Activated T-cell treated with anti-CD3 and anti-CD28 coated beads, Interleukin-2, amount 50 U/mL, for 4 hours (primary cell): ENCODE measurements around the gene MRGPRE. TPM values are rescaled to one million over a fixed set of nuclear protein-coding genes. Genes with fewer than 3 reads are reported as not detected.

Experiments used
- ATAC-seq, 2 donors: fragments of 200-7000 bp; cut with Tn5 transposase; one replicate each; pipeline ENCODE4 v1.10.0; 2021
- DNase-seq: peaks from one replicate; pipeline ENCODE4 v3.0.0-alpha.2; 2020
- H3K27me3 Mint-ChIP-seq: one replicate; pipeline ENCODE4 v1.8.0; 2021; ENCODE audit warnings: low read depth, mixed read lengths
- H3K36me3 Mint-ChIP-seq: one replicate; pipeline ENCODE4 v1.8.0; 2022; ENCODE audit warnings: mixed read lengths; ENCODE audit not compliant: insufficient read depth
- H3K4me1 Mint-ChIP-seq: one replicate; pipeline ENCODE4 v1.8.0; 2021; ENCODE audit warnings: low read depth, mixed read lengths
- H3K4me3 Mint-ChIP-seq: one replicate; pipeline ENCODE4 v1.8.0; 2021; ENCODE audit warnings: mild to moderate bottlenecking, moderate library complexity, mixed read lengths
- H3K9me3 Mint-ChIP-seq: one replicate; pipeline ENCODE4 v1.8.0; 2021; ENCODE audit warnings: mixed read lengths
- total RNA-seq, 3 donors: library from RNA; stranded (reverse); gene quantifications; one replicate each; pipeline ENCODE4 v1.2.1, GENCODE V29; 2021

MRGPRE gene
- total RNA-seq, 3 donors from 2014 or later, result not detected

GRCh38 chr11:3231550-3231850, 717 bp downstream of the MRGPRE start:
- no peaks in the 10 kb centered on the region for H3K4me1 Mint-ChIP-seq

GRCh38 chr11:3230636-3231549, 1.3 kb downstream of the MRGPRE start:
- peaks cover 5% of the 10 kb centered on the region for H3K27me3 Mint-ChIP-seq
- DNase-seq, result no peak
- no peaks in the 10 kb centered on the region for H3K4me1 Mint-ChIP-seq
- no peaks in the 10 kb centered on the region for H3K9me3 Mint-ChIP-seq
- no peak overlapping the region for H3K4me3 Mint-ChIP-seq
- H3K36me3 Mint-ChIP-seq, result no peaks in the 10 kb centered on the region
- ATAC-seq, result no peak

More at GRCh38 chr11:3231550-3231850, 717 bp downstream of the MRGPRE start:
- H3K27me3 Mint-ChIP-seq, result peaks cover 5% of the 10 kb centered on the region
- H3K36me3 Mint-ChIP-seq, result no peaks in the 10 kb centered on the region
- DNase-seq (no peak), ATAC-seq (no peak)
- H3K4me3 Mint-ChIP-seq, result no peak overlapping the region
- H3K9me3 Mint-ChIP-seq, result no peaks in the 10 kb centered on the region

DNA sequence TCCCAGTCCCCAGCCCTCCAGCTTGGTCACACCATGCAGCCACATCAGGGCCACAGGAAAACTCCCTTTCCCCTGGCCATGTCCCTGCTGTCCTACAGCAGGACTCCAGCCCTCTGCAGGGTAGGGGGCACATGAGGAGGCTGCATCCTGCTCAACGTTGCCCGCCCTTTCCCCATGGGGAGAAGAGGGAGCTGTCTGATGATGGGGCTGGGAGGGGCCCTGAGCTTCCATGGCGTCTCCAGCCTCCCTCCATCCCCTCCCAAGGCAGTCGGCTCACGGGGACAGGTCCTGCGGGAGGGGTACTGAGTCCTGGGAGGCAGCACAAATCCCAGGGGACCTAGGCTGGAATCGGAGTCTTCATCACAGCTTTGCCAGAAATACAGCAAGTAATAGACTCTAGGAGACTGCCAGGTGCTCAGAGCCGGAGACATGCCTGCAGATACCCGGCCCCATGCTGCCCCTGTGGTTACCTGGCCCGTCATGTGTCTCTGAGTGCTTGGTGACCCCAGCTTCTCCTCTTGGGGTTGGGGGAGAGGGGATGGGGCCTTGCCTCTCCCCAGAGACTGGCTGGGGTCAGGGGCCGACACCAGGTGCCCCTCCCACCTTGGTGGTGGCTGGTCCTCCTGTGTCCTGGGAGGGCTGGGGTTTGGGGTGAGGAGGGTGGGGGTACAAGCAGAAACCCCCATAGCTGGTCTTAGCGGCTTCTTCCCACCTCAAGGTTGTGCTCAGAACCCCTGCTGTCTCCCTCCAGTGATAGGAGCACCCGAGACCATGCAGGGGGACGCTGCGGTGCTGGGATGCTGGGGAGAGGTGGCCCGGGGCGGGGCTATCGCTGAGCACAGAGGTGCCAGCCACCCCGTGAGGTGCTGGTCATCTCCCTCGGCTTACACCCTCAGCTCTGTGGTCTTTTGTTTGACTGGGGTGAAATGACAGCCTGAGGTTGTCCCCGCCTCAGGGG, 2.3 kb downstream of the MRGPRE start:
- H3K36me3 Mint-ChIP-seq, result no peaks in the 10 kb centered on the region
- peaks cover 5% of the 10 kb centered on the region for H3K27me3 Mint-ChIP-seq
- H3K4me3 Mint-ChIP-seq, result no peak overlapping the region
- DNase-seq, result no peak
- H3K4me1 Mint-ChIP-seq, result no peaks in the 10 kb centered on the region
- no peaks in the 10 kb centered on the region for H3K9me3 Mint-ChIP-seq
- no peak for ATAC-seq

GRCh38 chr11:3228445-3228829, 3.8 kb downstream of the MRGPRE start:
- DNase-seq (no peak), ATAC-seq (no peak)
- Mint-ChIP-seq H3K27me3 (peaks cover 12% of the 10 kb centered on the region), H3K36me3 (no peaks in the 10 kb centered on the region), H3K4me3 (no peak overlapping the region), H3K9me3 (no peaks in the 10 kb centered on the region), H3K4me1 (no peaks in the 10 kb centered on the region)

DNA sequence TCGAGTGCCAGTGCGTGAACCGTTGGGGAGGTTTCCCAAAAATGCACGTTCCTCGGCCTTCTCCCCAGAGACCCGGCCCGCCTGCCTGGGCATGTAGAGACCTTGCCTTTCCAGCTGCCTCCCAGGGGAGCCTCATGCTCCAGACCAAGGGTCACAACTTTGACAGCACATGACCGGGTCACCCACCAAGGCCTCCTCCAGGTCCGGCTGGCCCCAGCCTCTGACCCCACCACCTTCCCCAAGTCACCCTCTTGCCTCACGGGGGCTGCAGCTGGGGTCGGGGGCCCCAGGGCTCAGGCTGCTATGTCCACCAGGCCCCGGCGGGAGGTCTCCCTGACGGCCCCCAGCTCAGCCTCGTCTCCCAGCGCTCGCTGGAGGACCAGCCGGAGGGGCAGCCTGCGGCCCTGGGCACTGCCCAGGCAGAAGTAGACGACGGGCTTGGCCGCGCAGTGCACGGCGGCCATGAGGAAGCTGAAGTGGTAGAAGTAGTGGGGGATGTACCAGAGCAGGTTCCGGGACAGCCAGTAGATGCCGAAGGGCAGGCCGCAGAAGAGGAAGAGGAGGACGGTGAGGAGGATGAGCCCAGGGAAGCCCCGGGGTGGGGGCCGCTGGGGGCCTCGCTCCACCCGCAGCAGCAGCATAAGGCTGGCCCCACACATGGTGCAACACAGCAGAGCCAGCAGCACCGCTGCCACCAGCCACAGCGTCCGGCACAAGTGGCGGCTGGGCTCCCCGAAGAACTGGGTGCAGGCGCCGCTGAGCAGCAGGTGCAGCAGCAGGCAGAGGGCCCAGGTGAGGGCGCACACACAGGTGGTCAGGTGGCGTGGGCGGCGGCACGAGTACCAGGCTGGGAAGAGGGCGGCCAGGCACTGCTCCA, 4.4 kb downstream of the MRGPRE start:
- no peak for ATAC-seq
- no peaks in the 10 kb centered on the region for H3K9me3 Mint-ChIP-seq
- no peak for DNase-seq
- no peaks in the 10 kb centered on the region for H3K36me3 Mint-ChIP-seq
- peaks cover 12% of the 10 kb centered on the region for H3K27me3 Mint-ChIP-seq
- H3K4me1 Mint-ChIP-seq, result peaks cover 4% of the 10 kb centered on the region
- no peak overlapping the region for H3K4me3 Mint-ChIP-seq

GRCh38 chr11:3226846-3227567, 5.2 kb downstream of the MRGPRE start:
- ATAC-seq (no peak), DNase-seq (no peak)
- H3K4me1 Mint-ChIP-seq, result peaks cover 8% of the 10 kb centered on the region
- no peaks in the 10 kb centered on the region for H3K36me3 Mint-ChIP-seq
- no peaks in the 10 kb centered on the region for H3K9me3 Mint-ChIP-seq
- no peak overlapping the region for H3K4me3 Mint-ChIP-seq
- H3K27me3 Mint-ChIP-seq, result peaks cover 14% of the 10 kb centered on the region

GRCh38 chr11:3225826-3226750, 6.1 kb downstream of the MRGPRE start:
- Mint-ChIP-seq H3K36me3 (no peaks in the 10 kb centered on the region), H3K4me3 (no peak overlapping the region), H3K27me3 (peaks cover 16% of the 10 kb centered on the region), H3K9me3 (no peaks in the 10 kb centered on the region), H3K4me1 (peaks cover 8% of the 10 kb centered on the region)
- DNase-seq (no peak), ATAC-seq (no peak)

- peaks cover 16% of the 10 kb centered on the region for H3K27me3 Mint-ChIP-seq
- no peak for ATAC-seq
- no peaks in the 10 kb centered on the region for H3K36me3 Mint-ChIP-seq
- H3K4me1 Mint-ChIP-seq, result peaks cover 8% of the 10 kb centered on the region
- no peak for DNase-seq
- H3K4me3 Mint-ChIP-seq, result no peak overlapping the region
- H3K9me3 Mint-ChIP-seq, result no peaks in the 10 kb centered on the region
These were observed 7.0 kb downstream of the MRGPRE start for GRCh38 chr11:3225159-3225758.

DNA sequence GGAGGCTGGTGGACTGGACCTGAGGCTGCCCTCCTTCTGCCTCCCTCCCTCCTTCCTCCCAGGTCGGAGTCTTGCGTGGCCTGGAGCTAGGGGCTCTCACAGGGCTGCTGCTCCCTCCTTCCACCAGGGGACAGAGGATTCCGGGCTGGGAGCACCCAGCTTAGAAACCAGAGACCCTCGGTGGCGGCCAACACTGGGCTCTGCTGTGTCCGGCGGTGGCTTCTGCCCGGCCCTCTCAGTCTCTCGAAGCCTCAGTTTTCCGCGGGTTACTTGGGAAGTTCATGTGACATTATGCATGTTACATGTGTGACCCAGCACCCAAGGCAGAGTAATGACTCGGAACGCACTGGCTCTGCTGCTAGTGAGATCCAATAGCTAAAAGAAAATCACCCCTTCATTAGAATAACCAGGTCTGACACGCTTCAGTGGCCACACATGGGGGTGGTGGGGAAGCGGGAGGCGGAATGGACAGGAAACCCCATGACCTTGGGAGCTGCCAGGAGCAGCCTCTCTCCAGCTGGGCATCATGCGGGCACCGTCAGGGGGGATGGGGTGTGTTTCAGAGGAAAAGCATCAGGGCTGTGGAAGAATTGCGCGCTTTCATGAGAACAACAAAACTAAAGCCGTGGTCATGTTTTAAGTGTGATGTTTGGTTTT, 7.7 kb downstream of the MRGPRE start:
- H3K36me3 Mint-ChIP-seq, result no peaks in the 10 kb centered on the region
- peaks cover 8% of the 10 kb centered on the region for H3K4me1 Mint-ChIP-seq
- H3K4me3 Mint-ChIP-seq, result no peak overlapping the region
- H3K9me3 Mint-ChIP-seq, result no peaks in the 10 kb centered on the region
- H3K27me3 Mint-ChIP-seq, result peaks cover 18% of the 10 kb centered on the region
- no peak for ATAC-seq
- no peak for DNase-seq

GRCh38 chr11:3223932-3224381, 8.3 kb downstream of the MRGPRE start:
- peaks cover 8% of the 10 kb centered on the region for H3K4me1 Mint-ChIP-seq
- no peaks in the 10 kb centered on the region for H3K36me3 Mint-ChIP-seq
- DNase-seq, result no peak
- ATAC-seq, result no peak
- no peak overlapping the region for H3K4me3 Mint-ChIP-seq
- no peaks in the 10 kb centered on the region for H3K9me3 Mint-ChIP-seq
- peaks cover 18% of the 10 kb centered on the region for H3K27me3 Mint-ChIP-seq

DNA sequence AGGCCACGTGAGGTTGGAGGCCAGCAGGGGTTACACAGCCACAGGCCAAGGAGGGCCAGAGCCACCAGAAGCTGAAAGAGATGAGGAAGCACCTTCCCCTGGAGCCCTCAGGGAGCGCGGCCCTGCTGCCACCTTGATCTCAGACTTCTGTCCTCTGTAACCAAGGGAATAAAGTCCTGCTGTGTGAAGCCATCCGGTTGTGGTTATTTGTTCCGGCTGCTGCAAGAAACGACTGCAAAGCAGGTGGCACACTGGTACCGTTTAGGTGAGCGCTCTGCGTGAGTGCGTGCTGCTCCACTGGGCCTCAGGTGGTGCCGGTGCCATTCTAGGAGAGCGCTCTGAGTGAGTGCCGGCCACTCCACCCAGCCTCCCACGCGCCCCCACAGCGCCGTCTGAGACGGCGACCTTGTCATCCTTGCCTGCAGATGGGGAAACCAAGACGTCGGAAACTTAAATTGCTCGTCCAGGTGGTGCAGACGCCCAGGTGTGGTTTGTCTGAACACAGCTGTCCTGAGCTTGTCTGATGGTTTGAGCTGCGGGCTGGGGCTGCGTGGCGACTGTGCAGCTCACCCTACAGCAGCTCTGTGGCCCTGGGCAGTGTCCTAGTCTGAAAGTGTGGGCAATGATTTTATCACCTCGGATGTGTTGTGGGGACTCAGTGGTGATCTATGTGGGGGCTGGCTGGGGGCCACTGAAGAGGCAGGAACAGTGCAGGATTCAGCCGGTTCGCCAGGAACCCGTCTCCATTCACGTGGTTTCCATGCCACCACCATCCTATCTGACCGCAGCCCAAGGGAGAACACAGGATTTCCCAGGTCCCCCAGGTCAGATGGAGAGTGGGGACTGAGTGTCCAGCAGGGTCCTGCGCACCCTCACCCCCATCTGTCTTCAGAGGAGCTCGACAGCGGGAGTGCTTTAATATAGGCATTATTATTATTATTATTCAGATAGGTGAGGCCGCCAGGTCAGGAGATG, 9.0 kb downstream of the MRGPRE start:
- H3K9me3 Mint-ChIP-seq, result no peaks in the 10 kb centered on the region
- H3K36me3 Mint-ChIP-seq, result no peaks in the 10 kb centered on the region
- no peak overlapping the region for H3K4me3 Mint-ChIP-seq
- DNase-seq (no peak), ATAC-seq (no peak)
- H3K4me1 Mint-ChIP-seq, result peaks cover 8% of the 10 kb centered on the region
- H3K27me3 Mint-ChIP-seq, result peaks cover 16% of the 10 kb centered on the region
